CD4-positive, alpha-beta memory T cell (primary cell): ENCODE measurements around the gene VASN. TPM values are rescaled to one million over a fixed set of nuclear protein-coding genes. Genes with fewer than 3 reads are reported as not detected.

Experiments
- CTCF ChIA-PET: fragments of 350-600 bp; sonication (Branson Sonifier 250); formaldehyde crosslinking; loops from one replicate; lab custom pipeline; 2021; ENCODE audit warnings: inconsistent platforms; ENCODE audit not compliant: partially characterized antibody; lab: Charles Lee
- POLR2A ChIA-PET: fragments of 350-600 bp; sonication (Branson Sonifier 250); formaldehyde crosslinking; loops from one replicate; lab custom pipeline; 2021; ENCODE audit not compliant: partially characterized antibody; lab: Charles Lee
- DNase-seq, 5 donors: peaks; one replicate each; pipeline versions ENCODE4 v3.0.0 to v3.0.0-alpha.2; 2020 to 2022; ENCODE audit warnings: mixed read lengths in 1 of 5
- H3K27ac ChIP-seq: one replicate; pipeline ENCODE4 v1.7.0; 2013; ENCODE audit warnings: low read depth, low read length
- H3K27me3 ChIP-seq: 2 replicates; pipeline ENCODE4 v1.7.0; 2013; ENCODE audit warnings: mild to moderate bottlenecking, low read length, moderate library complexity; ENCODE audit not compliant: insufficient read depth
- H3K36me3 ChIP-seq: 2 replicates; pipeline ENCODE4 v1.7.0; 2013; ENCODE audit warnings: mild to moderate bottlenecking, low read length, moderate library complexity; ENCODE audit not compliant: insufficient read depth
- H3K4me1 ChIP-seq: 2 replicates; pipeline ENCODE4 v1.7.0; 2013; ENCODE audit warnings: mild to moderate bottlenecking, low read length, moderate library complexity; ENCODE audit not compliant: insufficient read depth
- H3K4me3 ChIP-seq, 2 donors: one replicate each; pipeline ENCODE4 v1.7.0; 2013; ENCODE audit warnings: low read length in 2 of 2, mild to moderate bottlenecking in 1 of 2
- H3K9me3 ChIP-seq, 2 donors: one replicate each; pipeline ENCODE4 v1.7.0; 2013; ENCODE audit warnings: low read length in 2 of 2, control low read depth in 1 of 2; ENCODE audit not compliant: control insufficient read depth in 1 of 2
- H3K27ac Mint-ChIP-seq, 7 donors: one replicate each; pipeline ENCODE4 v1.8.0; 2020 to 2021; ENCODE audit warnings: mixed read lengths in 7 of 7, mild to moderate bottlenecking in 6 of 7, inconsistent platforms in 3 of 7, moderate library complexity in 3 of 7
- H3K27me3 Mint-ChIP-seq, 2 donors: one replicate each; pipeline ENCODE4 v1.8.0; 2020 to 2021; ENCODE audit warnings: mixed read lengths in 2 of 2
- H3K36me3 Mint-ChIP-seq, 2 donors: one replicate each; pipeline ENCODE4 v1.8.0; 2020 to 2021; ENCODE audit warnings: mixed read lengths in 2 of 2, inconsistent platforms in 1 of 2, mild to moderate bottlenecking in 1 of 2
- H3K4me1 Mint-ChIP-seq, 4 donors: one replicate each; pipeline ENCODE4 v1.8.0; 2020 to 2021; ENCODE audit warnings: mixed read lengths in 4 of 4, mild to moderate bottlenecking in 1 of 4
- H3K4me3 Mint-ChIP-seq, 8 donors: one replicate each; pipeline ENCODE4 v1.8.0; 2020 to 2021; ENCODE audit warnings: mixed read lengths in 8 of 8, mild to moderate bottlenecking in 7 of 8, moderate library complexity in 6 of 8, inconsistent platforms in 3 of 8
- H3K9me3 Mint-ChIP-seq, 8 donors: one replicate each; pipeline ENCODE4 v1.8.0; 2020 to 2021; ENCODE audit warnings: mixed read lengths in 8 of 8, mild to moderate bottlenecking in 5 of 8, inconsistent platforms in 3 of 8, moderate library complexity in 1 of 8
- intact Hi-C: fragments of 100-400 bp; cut with micrococcal nuclease; formaldehyde crosslinking; loops from one replicate; pipeline ENCODE4 v1.15.1; 2023
- polyA plus RNA-seq, 2 donors: library from polyadenylated mRNA; unstranded; fragments of 300-500 nt; fragmentation: Illumina TruSeq; gene quantifications; one replicate each; pipeline ENCODE4 v1.2.3, GENCODE V29; 2021
- total RNA-seq, 2 experiments: library from RNA; stranded (reverse); gene quantifications; one replicate each; pipeline ENCODE4 v1.2.3, GENCODE V29; 2021

The VASN gene
- total and polyA plus RNA-seq, 4 experiments from 2014 or later = 0.11 to 0.29 (median 0.16) TPM; not detected in 1

DNA sequence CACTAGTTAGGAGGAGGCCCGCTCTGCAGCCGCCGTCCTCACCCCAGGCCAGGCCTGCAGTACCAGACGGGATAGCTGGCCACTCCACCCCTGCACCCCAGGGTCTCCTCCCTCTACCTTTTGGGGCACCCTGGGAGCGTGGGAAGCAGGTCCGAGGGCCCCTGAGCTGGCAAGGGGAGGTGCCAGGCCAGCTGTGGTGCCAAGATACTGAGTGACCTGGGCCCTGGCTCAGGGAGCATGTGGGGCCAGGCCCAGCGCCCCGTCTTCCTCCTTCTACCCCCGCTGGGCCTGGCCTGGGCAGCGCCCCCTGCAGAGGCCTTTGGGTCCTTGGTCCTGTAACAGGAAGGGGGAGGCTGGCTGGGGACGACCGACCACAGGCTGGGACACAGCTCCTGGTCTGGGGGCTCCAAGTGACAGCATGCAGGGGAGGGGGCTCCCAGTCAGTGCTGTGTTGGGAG is 33.5 kb upstream of the VASN start:
- no peak for DNase-seq
- peaks cover 0 to 2% (median 0%) of the 10 kb centered on the region in 4 donors for H3K4me1 Mint-ChIP-seq
- H3K9me3 ChIP-seq = no peaks in the 10 kb centered on the region
- POLR2A ChIA-PET = no interaction called here
- CTCF ChIA-PET = interaction anchor here (1.1 to 1.7 kb wide), 2 partner anchors 8 to 29 kb away, joined by 3 to 5 read pairs; no protein-coding TSS in a partner anchor
- no peak overlapping the region for H3K27ac Mint-ChIP-seq
- peaks cover 0 to 8% of the 10 kb centered on the region in 2 donors for H3K36me3 Mint-ChIP-seq
- peaks cover 9% of the 10 kb centered on the region for H3K36me3 ChIP-seq
- no peaks in the 10 kb centered on the region for H3K4me1 ChIP-seq
- no peak overlapping the region for H3K4me3 ChIP-seq
- H3K27me3 Mint-ChIP-seq = no peaks in the 10 kb centered on the region
- peaks cover 0 to 3% (median 0%) of the 10 kb centered on the region in 8 donors for H3K9me3 Mint-ChIP-seq
- intact Hi-C loops = no loop called here
- H3K27me3 ChIP-seq = no peaks in the 10 kb centered on the region
- no peak overlapping the region for H3K4me3 Mint-ChIP-seq
- no peak overlapping the region for H3K27ac ChIP-seq

- DNase-seq = no peak
- H3K27me3 ChIP-seq = no peaks in the 10 kb centered on the region
- ChIA-PET POLR2A (interaction anchor here (1.1 kb wide), 1 partner anchor 85 kb away, joined by 3 read pairs; no protein-coding TSS in a partner anchor), CTCF (interaction anchor here (1.1 to 1.7 kb wide), 3 partner anchors 9 to 50 kb away, joined by 3 to 5 read pairs (median 3); no protein-coding TSS in a partner anchor)
- Mint-ChIP-seq H3K27me3 (no peaks in the 10 kb centered on the region), H3K36me3 (peaks cover 0 to 11% of the 10 kb centered on the region in 2 donors), H3K4me3 (no peak overlapping the region), H3K27ac (no peak overlapping the region), H3K9me3 (peaks cover 0 to 3% (median 0%) of the 10 kb centered on the region in 8 donors), H3K4me1 (peaks cover 0 to 5% (median 4%) of the 10 kb centered on the region in 4 donors)
- H3K4me3 ChIP-seq = no peak overlapping the region
- intact Hi-C loops = no loop called here
- H3K36me3 ChIP-seq = peaks cover 9% of the 10 kb centered on the region
- H3K27ac ChIP-seq = no peak overlapping the region
- H3K4me1 ChIP-seq = no peaks in the 10 kb centered on the region
- no peaks in the 10 kb centered on the region for H3K9me3 ChIP-seq
These were observed 32.8 kb upstream of the VASN start for GRCh38 chr16:4338712-4339299.

DNA sequence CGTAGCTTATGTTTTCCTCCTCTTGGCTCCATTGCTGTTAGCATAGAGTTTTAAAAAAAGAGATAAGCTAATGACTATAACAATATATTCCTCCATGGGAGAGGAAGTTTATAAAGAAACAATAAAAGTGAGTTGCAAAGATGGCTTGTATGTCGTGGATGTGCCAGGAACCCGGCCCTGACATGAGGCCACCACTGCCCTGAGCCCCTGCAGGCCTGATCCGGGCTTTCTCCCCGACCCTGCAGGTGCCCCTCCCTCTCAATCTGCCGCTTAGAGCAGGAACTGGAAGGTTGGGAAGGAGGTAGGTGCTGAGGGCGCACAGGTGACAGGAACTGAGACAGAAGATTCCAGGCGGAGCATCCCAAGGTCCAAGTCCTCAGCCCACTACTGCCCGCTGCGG is 32.2 kb upstream of the VASN start:
- ChIA-PET CTCF (interaction anchor here (1.0 to 1.7 kb wide), 3 partner anchors 10 to 51 kb away, joined by 3 to 5 read pairs (median 4); no protein-coding TSS in a partner anchor), POLR2A (interaction anchor here (1.1 kb wide), 1 partner anchor 86 kb away, joined by 3 read pairs; no protein-coding TSS in a partner anchor)
- Mint-ChIP-seq H3K9me3 (peaks cover 0 to 3% (median 0%) of the 10 kb centered on the region in 8 donors), H3K4me3 (no peak overlapping the region), H3K36me3 (peaks cover 0 to 11% of the 10 kb centered on the region in 2 donors), H3K27ac (no peak overlapping the region), H3K4me1 (peaks cover 0 to 7% (median 4%) of the 10 kb centered on the region in 4 donors), H3K27me3 (no peaks in the 10 kb centered on the region)
- H3K4me1 ChIP-seq = no peaks in the 10 kb centered on the region
- H3K27ac ChIP-seq = no peak overlapping the region
- no peak for DNase-seq
- intact Hi-C loops = no loop called here
- H3K4me3 ChIP-seq = no peak overlapping the region
- H3K36me3 ChIP-seq = peaks cover 9% of the 10 kb centered on the region
- H3K9me3 ChIP-seq = no peaks in the 10 kb centered on the region
- H3K27me3 ChIP-seq = no peaks in the 10 kb centered on the region

DNA sequence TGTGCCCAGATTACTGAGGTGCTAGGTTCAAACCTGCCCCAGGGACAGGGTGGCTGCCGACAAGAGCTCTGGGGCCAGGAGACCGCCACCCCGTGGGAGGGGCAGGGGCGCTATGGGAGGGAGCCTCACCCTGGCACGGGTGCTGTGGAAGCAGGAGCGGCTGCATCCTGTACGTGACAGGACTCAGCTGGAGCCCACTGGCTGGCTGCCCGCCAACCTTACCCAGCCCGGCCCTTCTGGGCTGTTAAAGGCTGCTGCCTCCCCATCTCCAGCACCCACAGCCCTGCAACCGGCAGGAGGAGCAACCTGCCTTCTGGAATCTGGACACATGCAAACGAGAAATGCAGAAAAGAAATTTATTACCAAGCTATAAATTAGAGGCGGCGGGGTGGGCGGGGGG is 31.7 kb upstream of the VASN start:
- intact Hi-C loops = no loop called here
- no peak overlapping the region for H3K27ac ChIP-seq
- Mint-ChIP-seq H3K36me3 (peaks cover 0 to 13% of the 10 kb centered on the region in 2 donors), H3K27ac (no peak overlapping the region), H3K9me3 (peaks cover 0 to 3% (median 0%) of the 10 kb centered on the region in 8 donors), H3K4me1 (peaks cover 2 to 10% (median 4%) of the 10 kb centered on the region in 4 donors), H3K4me3 (no peak overlapping the region), H3K27me3 (no peaks in the 10 kb centered on the region)
- ChIA-PET POLR2A (interaction anchor here (1.1 to 2.8 kb wide), 2 partner anchors 10 to 86 kb away, joined by 3 to 10 read pairs; partner anchors contain the start of gene PAM16), CTCF (interaction anchor here (1.0 to 1.2 kb wide), 2 partner anchors 10 to 51 kb away, joined by 3 to 4 read pairs; no protein-coding TSS in a partner anchor)
- DNase-seq = no peak
- H3K4me3 ChIP-seq = no peak overlapping the region
- H3K27me3 ChIP-seq = no peaks in the 10 kb centered on the region
- peaks cover 9% of the 10 kb centered on the region for H3K36me3 ChIP-seq
- H3K4me1 ChIP-seq = no peaks in the 10 kb centered on the region
- H3K9me3 ChIP-seq = no peaks in the 10 kb centered on the region

DNA sequence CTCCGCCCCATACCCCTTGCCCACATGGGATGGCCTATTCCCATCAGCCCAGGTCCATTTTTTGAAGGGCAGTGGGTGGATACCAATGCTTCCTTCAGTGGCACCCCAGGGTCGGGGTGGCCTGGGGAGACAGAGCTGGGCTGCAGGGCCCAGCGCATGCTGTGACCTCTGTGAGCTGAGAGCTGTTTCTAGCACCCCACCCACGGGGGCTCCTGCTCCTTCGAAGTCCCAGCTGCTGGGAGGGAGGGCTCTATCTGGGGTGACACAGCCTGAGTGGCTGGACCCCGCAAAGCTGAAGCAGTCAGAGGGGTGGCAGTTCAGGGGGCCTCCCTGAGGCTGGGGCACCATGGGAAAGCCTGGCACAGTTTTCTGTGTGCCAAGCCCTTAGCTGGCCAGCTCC is 31.2 kb upstream of the VASN start:
- peaks cover 0 to 15% of the 10 kb centered on the region in 2 donors for H3K36me3 Mint-ChIP-seq
- Histone ChIP-seq H3K9me3 (no peaks in the 10 kb centered on the region), H3K27ac (no peak overlapping the region), H3K27me3 (no peaks in the 10 kb centered on the region), H3K36me3 (peaks cover 9% of the 10 kb centered on the region), H3K4me3 (no peak overlapping the region), H3K4me1 (no peaks in the 10 kb centered on the region)
- peaks cover 0 to 3% (median 0%) of the 10 kb centered on the region in 8 donors for H3K9me3 Mint-ChIP-seq
- ChIA-PET POLR2A (interaction anchor here (2.8 kb wide), 1 partner anchor 10 kb away, joined by 10 read pairs; the partner anchor contains the start of gene PAM16), CTCF (interaction anchor here (1.0 kb wide), 1 partner anchor 11 kb away, joined by 4 read pairs; no protein-coding TSS in a partner anchor)
- no peak overlapping the region for H3K4me3 Mint-ChIP-seq
- H3K27me3 Mint-ChIP-seq = no peaks in the 10 kb centered on the region
- H3K4me1 Mint-ChIP-seq = peaks cover 2 to 14% (median 6%) of the 10 kb centered on the region in 4 donors
- intact Hi-C loops = no loop called here
- H3K27ac Mint-ChIP-seq = no peak overlapping the region
- no peak for DNase-seq

DNA sequence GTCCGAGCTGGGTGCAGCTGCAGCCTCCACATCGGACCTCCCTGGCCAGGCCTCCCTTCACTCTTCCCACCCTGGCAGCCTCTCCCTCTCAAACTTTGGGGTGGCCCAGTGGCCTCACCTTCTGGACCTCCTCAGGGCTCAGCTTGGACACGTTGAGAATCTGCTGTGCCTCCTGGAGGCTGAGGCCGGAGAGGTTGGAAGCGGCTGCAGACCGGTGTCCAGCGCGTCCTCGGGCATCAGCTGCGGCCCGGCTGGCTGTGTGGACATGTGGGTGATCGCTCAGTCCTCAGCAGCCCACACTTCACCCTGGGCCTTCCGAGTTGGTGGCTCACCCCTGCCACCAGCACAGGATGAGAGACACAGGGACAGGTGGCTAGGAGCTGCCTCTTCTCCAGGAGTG is 30.4 kb upstream of the VASN start:
- Mint-ChIP-seq H3K9me3 (peaks cover 0 to 3% (median 0%) of the 10 kb centered on the region in 8 donors), H3K4me1 (peaks cover 2 to 18% (median 10%) of the 10 kb centered on the region in 4 donors), H3K36me3 (peaks cover 0 to 17% of the 10 kb centered on the region in 2 donors), H3K27me3 (no peaks in the 10 kb centered on the region), H3K27ac (peak overlapping the region in 1 of 7 donors; percentile 54), H3K4me3 (no peak overlapping the region)
- CTCF ChIA-PET = interaction anchor here (1.0 kb wide), 1 partner anchor 87 kb away, joined by 3 read pairs; no protein-coding TSS in a partner anchor
- Histone ChIP-seq H3K9me3 (no peaks in the 10 kb centered on the region), H3K4me1 (no peaks in the 10 kb centered on the region), H3K36me3 (peaks cover 9% of the 10 kb centered on the region), H3K4me3 (no peak overlapping the region), H3K27ac (no peak overlapping the region), H3K27me3 (no peaks in the 10 kb centered on the region)
- DNase-seq = no peak
- intact Hi-C loops = no loop called here
- POLR2A ChIA-PET = interaction anchor here (2.8 kb wide), 1 partner anchor 9 kb away, joined by 10 read pairs; the partner anchor contains the start of gene PAM16
